WTC11 (cell line): Measurements from ENCODE around the gene BMPR2. TPM values are rescaled to one million over a fixed set of nuclear protein-coding genes. Genes with fewer than 3 reads are reported as not detected.

Source experiments
- ATAC-seq: fragments of 200-7000 bp; cut with Tn5 transposase; 2 replicates; pipeline ENCODE4 v1.10.0; 2021; ENCODE audit warnings: mild to moderate bottlenecking, moderate library complexity
- CTCF ChIA-PET: fragments of 300-600 bp; sonication (Branson Sonifier 250); formaldehyde crosslinking; loops from one replicate; lab custom pipeline; 2021; ENCODE audit warnings: antibody characterized with exemption; lab: Charles Lee
- POLR2A ChIA-PET: fragments of 350-600 bp; sonication (Branson Sonifier 250); formaldehyde crosslinking; loops from one replicate; lab custom pipeline; 2021; ENCODE audit warnings: antibody characterized with exemption; lab: Charles Lee
- DNase-seq: peaks from one replicate; pipeline ENCODE4 v3.0.0; 2021; ENCODE audit warnings: low spot score
- H3K27ac Mint-ChIP-seq: 2 replicates; pipeline ENCODE4 v1.8.0; 2021; ENCODE audit warnings: mixed read lengths
- H3K27me3 Mint-ChIP-seq: 2 replicates; pipeline ENCODE4 v1.8.0; 2021; ENCODE audit warnings: low read depth, mild to moderate bottlenecking, moderate library complexity, mixed read lengths
- H3K36me3 Mint-ChIP-seq: 2 replicates; pipeline ENCODE4 v1.8.0; 2021; ENCODE audit warnings: mixed read lengths
- H3K4me1 Mint-ChIP-seq: 2 replicates; pipeline ENCODE4 v1.8.0; 2022; ENCODE audit warnings: mixed read lengths
- H3K4me3 Mint-ChIP-seq: 2 replicates; pipeline ENCODE4 v1.8.0; 2021; ENCODE audit warnings: mild to moderate bottlenecking, moderate library complexity, mixed read lengths
- H3K9me3 Mint-ChIP-seq: 2 replicates; pipeline ENCODE4 v1.8.0; 2021; ENCODE audit warnings: mixed read lengths
- AFF4 ChIP-seq: sonication (generic); formaldehyde crosslinking; IDR thresholded peaks from 2 replicates; pipeline ENCODE4 v1.8.1; 2023; ENCODE audit warnings: mild to moderate bottlenecking, missing genetic modification reagents, borderline replicate concordance
- CBFB ChIP-seq: sonication (generic); formaldehyde crosslinking; IDR thresholded peaks from 2 replicates; pipeline ENCODE4 v1.8.1; 2022; ENCODE audit warnings: mild to moderate bottlenecking, low read depth, missing genetic modification reagents
- CREB1 ChIP-seq: sonication (generic); formaldehyde crosslinking; IDR thresholded peaks from 2 replicates; pipeline ENCODE4 v1.8.0; 2023; ENCODE audit warnings: mild to moderate bottlenecking, missing genetic modification reagents
- E2F4 ChIP-seq: sonication (generic); formaldehyde crosslinking; IDR thresholded peaks from 2 replicates; pipeline ENCODE4 v1.8.1; 2022; ENCODE audit warnings: low read depth, mild to moderate bottlenecking, moderate library complexity, missing genetic modification reagents, borderline replicate concordance
- GRHL2 ChIP-seq: fragments of 250-450 bp; sonication (Bioruptor Pico); IDR thresholded peaks from 2 replicates; pipeline ENCODE4 v1.8.0; 2022; ENCODE audit warnings: mild to moderate bottlenecking, moderate library complexity; ENCODE audit not compliant: insufficient replicate concordance, severe bottlenecking
- GTF2I ChIP-seq: fragments of 250-450 bp; sonication (Bioruptor Pico); conservative IDR thresholded peaks from 2 replicates; pipeline ENCODE4 v1.4.0; 2021; ENCODE audit warnings: mild to moderate bottlenecking
- JAZF1 ChIP-seq: fragments of 250-450 bp; sonication (Bioruptor Pico); IDR thresholded peaks from 2 replicates; pipeline ENCODE4 v1.9.0; 2021; ENCODE audit warnings: moderate library complexity, mild to moderate bottlenecking, inconsistent platforms
- NR1H2 ChIP-seq: sonication (generic); formaldehyde crosslinking; IDR thresholded peaks from 2 replicates; pipeline ENCODE4 v1.9.0; 2021; ENCODE audit warnings: mild to moderate bottlenecking, moderate library complexity, missing genetic modification reagents
- OVOL2 ChIP-seq: fragments of 250-450 bp; sonication (Bioruptor Pico); IDR thresholded peaks from 2 replicates; pipeline ENCODE4 v1.9.0; 2021; ENCODE audit warnings: mild to moderate bottlenecking, borderline replicate concordance
- PRRX2 ChIP-seq: fragments of 250-450 bp; sonication (Bioruptor Pico); IDR thresholded peaks from 2 replicates; pipeline ENCODE4 v1.8.0; 2021; ENCODE audit warnings: mild to moderate bottlenecking
- RORB ChIP-seq: fragments of 250-450 bp; sonication (Bioruptor Pico); IDR thresholded peaks from 2 replicates; pipeline ENCODE4 v1.9.0; 2021; ENCODE audit warnings: mild to moderate bottlenecking
- STAT6 ChIP-seq: sonication (generic); formaldehyde crosslinking; conservative IDR thresholded peaks from 2 replicates; pipeline ENCODE4 v1.8.1; 2023; ENCODE audit warnings: mild to moderate bottlenecking, low read depth, missing genetic modification reagents, moderate library complexity
- TEAD1 ChIP-seq: sonication (generic); formaldehyde crosslinking; IDR thresholded peaks from 2 replicates; pipeline ENCODE4 v1.8.0; 2022; ENCODE audit warnings: mild to moderate bottlenecking, missing genetic modification reagents
- TEAD4 ChIP-seq: sonication (generic); formaldehyde crosslinking; IDR thresholded peaks from 2 replicates; pipeline ENCODE4 v1.8.0; 2022; ENCODE audit warnings: mild to moderate bottlenecking, missing genetic modification reagents
- ZNF423 ChIP-seq: fragments of 250-450 bp; sonication (Bioruptor Pico); IDR thresholded peaks from 2 replicates; pipeline ENCODE4 v2.1.2; 2022; ENCODE audit warnings: mild to moderate bottlenecking, moderate library complexity
- total RNA-seq: library from RNA; stranded (reverse); gene quantifications from 3 replicates; pipeline ENCODE4 v1.2.3, GENCODE V29; 2021

Gene BMPR2
- total RNA-seq, 1 experiment from 2014 or later: 22.1 TPM

- no peak overlapping the region for H3K4me3 Mint-ChIP-seq
- ATAC-seq: no peak
- POLR2A ChIA-PET: no interaction called here
- CTCF ChIA-PET: no interaction called here
- H3K9me3 Mint-ChIP-seq: no peaks in the 10 kb centered on the region
- H3K27ac Mint-ChIP-seq: no peak overlapping the region
- H3K4me1 Mint-ChIP-seq: no peaks in the 10 kb centered on the region; the same call in 1 of the 2 replicates
- no peaks in the 10 kb centered on the region for H3K27me3 Mint-ChIP-seq
- H3K36me3 Mint-ChIP-seq: no peaks in the 10 kb centered on the region
- no peak for DNase-seq
- TF ChIP-seq AFF4 (CRISPR knock-in tag) (no peak), OVOL2 (no peak), NR1H2 (CRISPR knock-in tag) (no peak), RORB (no peak)
- TF ChIP-seq, all 79 proteins: peak for 0
These were observed 232.2 kb downstream of the BMPR2 start for GRCh38 chr2:202608142-202608852.

- no peaks in the 10 kb centered on the region for H3K27me3 Mint-ChIP-seq
- TF ChIP-seq TEAD4 (no peak), CREB1 (CRISPR knock-in tag) (no peak), STAT6 (no peak), GRHL2 (CRISPR knock-in tag) (no peak), TEAD1 (CRISPR knock-in tag) (no peak), E2F4 (CRISPR knock-in tag) (no peak), ZNF423 (CRISPR knock-in tag) (no peak), NR1H2 (CRISPR knock-in tag) (no peak), JAZF1 (CRISPR knock-in tag) (no peak), PRRX2 (CRISPR knock-in tag) (no peak), GTF2I (no peak), CBFB (no peak)
- TF ChIP-seq, all 79 proteins: peak for 0
These were observed 233.4 kb downstream of the BMPR2 start for GRCh38 chr2:202609381-202610145.

More at GRCh38 chr2:202609381-202610145, 233.4 kb downstream of the BMPR2 start:
- Mint-ChIP-seq H3K9me3 (no peaks in the 10 kb centered on the region), H3K4me3 (no peak overlapping the region), H3K4me1 (no peaks in the 10 kb centered on the region; the same call in 1 of the 2 replicates), H3K27ac (no peak overlapping the region), H3K36me3 (no peaks in the 10 kb centered on the region)
- POLR2A ChIA-PET: interaction anchor here (0.9 kb wide), 1 partner anchor 13 kb away, joined by 3 read pairs; no protein-coding TSS in a partner anchor
- DNase-seq: no peak
- ATAC-seq: no peak
- CTCF ChIA-PET: interaction anchor here (1.6 kb wide), 1 partner anchor 21 kb away, joined by 7 read pairs; no protein-coding TSS in a partner anchor
